Posterior cingulate gyrus (tissue), 11 donors: ENCODE data around the gene LHFPL6.

Experiments
- DNase-seq, 10 donors: peaks; one replicate each; pipeline versions ENCODE4 v3.0.0 to v3.0.0-alpha.2; 2020 to 2021; ENCODE audit warnings: mixed read lengths in 3 of 10
- intact Hi-C: fragments of 100-400 bp; cut with DNase I; formaldehyde crosslinking; loops from one replicate; pipeline ENCODE4 v1.15.1; 2023

LHFPL6 gene

DNA sequence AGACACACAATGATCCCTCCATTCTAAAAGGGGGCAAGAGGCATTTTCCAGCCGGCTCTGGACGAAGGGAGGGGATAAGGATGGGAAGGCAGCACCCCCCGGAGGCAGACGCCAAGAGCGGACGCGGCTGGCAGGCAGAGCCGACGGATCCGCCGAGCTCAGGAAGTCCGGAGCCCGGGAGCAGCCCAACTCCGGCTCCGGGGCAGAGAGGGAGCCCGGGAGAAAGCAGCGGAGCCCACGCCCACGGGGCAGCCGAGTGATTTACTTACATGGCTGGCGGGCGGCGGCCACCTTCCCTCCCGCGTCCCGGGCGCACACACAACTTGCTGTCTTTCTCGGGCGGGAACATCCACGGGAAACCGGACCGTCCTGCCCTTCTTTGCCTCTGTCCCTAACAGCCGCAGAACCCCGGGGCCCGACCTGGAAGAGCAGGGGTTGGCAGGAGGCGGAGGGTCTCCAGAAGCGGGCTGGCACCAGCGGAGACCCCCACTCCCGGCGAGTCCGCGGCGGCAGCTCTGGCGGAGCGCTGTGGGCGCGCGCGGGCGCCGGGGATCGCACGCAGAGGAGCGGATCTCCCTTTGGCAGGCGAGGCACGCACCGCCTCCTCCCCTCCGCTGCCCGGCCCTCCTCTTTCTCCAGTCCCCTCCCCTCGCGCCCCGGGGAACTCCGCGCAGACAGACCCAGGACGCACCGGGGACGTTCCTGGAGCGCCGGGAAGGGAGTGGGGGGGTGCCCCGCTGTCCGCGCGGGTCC, at the start of gene LHFPL6:
Gene LHFPL6 (minus strand): TSS at position 580 of the 753 bp plus-strand sequence.
- DNase-seq: peak; percentile 64 to 97 (median 74)
- intact Hi-C loops: loop anchor here (2.0 kb wide), 1 partner anchor 188 kb away; no protein-coding TSS in a partner anchor

DNA sequence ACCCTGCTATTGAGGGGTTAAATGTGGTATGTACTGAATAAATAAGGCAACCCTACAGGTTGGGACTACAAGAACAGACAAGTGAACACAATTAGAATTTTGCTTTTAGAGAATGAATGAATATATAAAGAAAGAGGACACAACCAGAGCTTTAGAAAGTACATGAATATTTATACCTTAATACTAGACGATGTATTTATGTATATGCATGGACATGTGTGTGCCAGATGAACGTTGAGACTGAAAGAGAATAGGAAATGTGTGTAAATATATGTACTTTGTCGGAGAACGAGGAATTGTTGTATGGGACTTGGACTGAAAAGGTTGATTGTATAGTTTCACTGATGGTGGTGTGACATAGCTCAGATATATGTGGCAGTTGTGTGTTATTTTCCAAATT, 43.1 kb upstream of the LHFPL6 start:
- intact Hi-C loops: no loop called here
- no peak for DNase-seq

GRCh38 chr13:39641645-39642044, 38.7 kb upstream of the LHFPL6 start:
- no peak for DNase-seq
- intact Hi-C loops: no loop called here

GRCh38 chr13:39637890-39638289, 34.9 kb upstream of the LHFPL6 start:
- intact Hi-C loops: no loop called here
- no peak for DNase-seq

- intact Hi-C loops: no loop called here
- DNase-seq: no peak
Measured at GRCh38 chr13:39635564-39635963, 32.6 kb upstream of the LHFPL6 start.

DNA sequence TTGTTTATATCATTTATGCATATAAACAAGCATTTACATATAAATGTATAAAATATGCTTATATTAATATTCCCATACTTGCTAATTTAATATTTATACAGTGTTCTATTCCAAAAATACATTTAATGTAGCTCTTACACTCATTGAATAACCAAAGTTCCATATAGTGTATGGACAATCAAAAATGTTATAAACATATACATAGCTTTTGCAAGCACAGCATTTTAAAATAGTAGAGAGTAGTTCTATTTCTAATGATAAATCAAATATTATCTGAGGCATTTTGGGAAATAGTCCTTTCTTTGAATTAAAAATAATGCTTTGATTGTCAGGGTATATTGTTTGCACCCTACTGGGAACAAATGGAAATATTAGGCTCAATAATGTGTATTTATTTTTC, 30.0 kb upstream of the LHFPL6 start:
- no peak for DNase-seq
- intact Hi-C loops: no loop called here

- intact Hi-C loops: no loop called here
- no peak for DNase-seq
Measured at GRCh38 chr13:39631307-39631706, 28.3 kb upstream of the LHFPL6 start.

DNA sequence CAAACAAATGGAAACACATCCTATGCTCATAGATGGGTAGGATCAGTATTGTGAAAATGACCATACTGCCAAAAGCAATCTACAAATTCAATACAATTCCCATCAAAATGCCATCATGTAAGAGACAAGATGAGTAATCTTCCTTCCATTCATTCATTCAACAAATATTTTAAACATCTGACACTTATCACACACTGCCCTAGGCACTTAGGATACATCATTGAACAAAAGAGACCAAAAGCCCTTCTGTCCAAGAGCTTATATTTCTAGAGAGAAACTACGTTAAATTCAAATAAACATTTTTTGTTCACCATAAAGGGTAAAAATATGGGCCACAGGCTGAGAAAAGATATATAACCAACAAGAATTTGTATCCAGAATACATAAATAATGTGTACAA, 20.5 kb upstream of the LHFPL6 start:
- DNase-seq: no peak
- intact Hi-C loops: no loop called here

DNA sequence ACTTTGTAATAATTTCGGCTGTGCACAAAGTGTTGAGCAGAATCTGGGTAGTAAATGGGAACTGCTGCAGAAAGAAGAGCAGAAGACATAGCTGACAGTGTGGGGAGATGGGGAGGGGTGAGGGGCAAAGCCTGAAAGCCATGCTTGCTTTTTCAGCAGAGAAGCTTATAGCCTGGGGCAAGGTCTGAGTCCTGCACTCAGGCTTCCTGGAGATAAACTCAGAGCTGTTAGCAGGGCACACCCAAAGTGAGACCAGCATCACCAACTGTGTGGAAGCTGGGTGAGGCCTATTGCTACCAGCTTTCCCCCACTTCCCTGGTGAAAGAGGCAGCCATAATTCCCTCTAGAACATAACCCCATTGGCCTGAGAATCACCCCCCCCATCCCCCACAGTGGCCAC, 15.6 kb upstream of the LHFPL6 start:
- DNase-seq: no peak
- intact Hi-C loops: loop anchor here (5.0 kb wide), 1 partner anchor 581 kb away; the partner anchor contains the start of genes NHLRC3 and PROSER1

- intact Hi-C loops: loop anchor here (5.0 kb wide), 1 partner anchor 579 kb away; the partner anchor contains the start of genes NHLRC3 and PROSER1
- peak in 6 of 10 donors; percentile 7 to 87 (median 42) for DNase-seq
Measured at GRCh38 chr13:39616087-39616694, 13.2 kb upstream of the LHFPL6 start.

GRCh38 chr13:39612023-39612637, 9.1 kb upstream of the LHFPL6 start:
- intact Hi-C loops: loop anchor here (2.0 to 5.0 kb wide), 3 partner anchors 350 to 561 kb away; no protein-coding TSS in a partner anchor
- DNase-seq: peak in 5 of 10 donors; percentile 48 to 68 (median 55)

DNA sequence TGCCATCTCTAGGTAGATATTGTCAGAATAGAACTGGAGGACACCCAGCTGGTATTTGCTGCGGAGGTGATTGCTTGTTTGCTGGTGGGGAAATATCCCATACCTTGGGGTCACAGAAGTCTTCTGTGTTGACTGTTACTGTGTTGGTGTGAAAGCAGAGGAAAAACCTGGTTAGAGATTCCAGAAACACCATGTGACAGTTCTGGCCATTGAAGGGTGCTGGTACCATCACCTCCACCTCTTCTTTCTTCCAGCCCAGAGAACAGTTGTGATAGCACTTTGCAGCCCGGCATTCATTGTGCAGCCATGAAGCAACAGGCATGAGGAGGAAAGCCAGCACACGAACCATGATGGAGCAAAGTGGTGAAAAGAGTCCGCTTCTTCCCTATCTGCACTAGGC, 4.9 kb upstream of the LHFPL6 start:
- no peak for DNase-seq

DNA sequence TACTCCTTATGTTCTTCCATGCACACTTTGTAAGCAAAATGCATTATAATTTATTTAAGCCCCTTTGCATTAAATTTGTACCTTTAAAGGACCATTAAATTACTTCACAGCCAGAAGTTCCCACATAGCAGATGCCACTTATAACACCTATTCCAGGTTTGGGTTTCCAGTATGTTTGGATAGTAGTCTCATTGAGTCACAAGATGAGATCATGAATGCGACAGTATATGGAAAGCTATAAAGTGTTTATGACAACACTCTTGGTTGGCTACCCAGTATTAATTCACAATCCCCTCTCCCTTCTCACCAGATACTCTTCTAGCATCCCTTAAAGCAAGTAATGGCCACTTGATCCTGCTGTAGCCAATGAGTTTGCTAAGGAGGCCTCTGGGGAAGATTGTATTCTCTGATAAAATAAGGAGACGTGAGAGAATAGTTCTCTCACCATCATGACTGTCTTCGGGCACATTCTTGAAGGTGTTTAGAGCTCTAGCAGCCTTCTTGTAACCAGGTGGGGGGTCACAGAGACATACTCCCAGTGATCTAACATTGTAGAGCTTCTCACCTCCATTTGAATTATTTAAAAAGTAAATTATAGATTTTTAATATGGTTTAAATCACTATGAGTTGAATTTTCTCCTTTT, 2.8 kb upstream of the LHFPL6 start:
- intact Hi-C loops: no loop called here
- DNase-seq: no peak

More for the DNA sequence above, 4.9 kb upstream of the LHFPL6 start:
- intact Hi-C loops: no loop called here

DNA sequence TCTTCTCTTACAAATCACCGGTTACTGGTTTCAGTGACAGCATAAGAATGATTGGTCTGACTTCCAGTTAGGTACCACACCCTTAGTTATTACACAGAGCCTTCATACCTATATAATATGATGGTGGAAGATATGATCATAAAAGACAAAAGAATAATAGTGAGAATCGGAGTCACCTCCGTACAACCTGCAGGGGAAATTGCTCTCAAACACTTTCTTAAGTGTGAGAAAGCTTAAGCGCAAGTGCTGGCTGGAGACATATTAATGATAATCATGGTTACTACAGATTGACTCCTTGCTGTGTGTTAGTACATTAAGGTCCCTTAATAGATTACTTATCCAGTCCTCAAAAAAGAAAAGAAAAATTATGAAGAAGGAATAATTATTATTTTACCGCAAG, 1.8 kb upstream of the LHFPL6 start:
- no peak for DNase-seq
- intact Hi-C loops: no loop called here

GRCh38 chr13:39603424-39603947, 493 bp upstream of the LHFPL6 start:
- peak in 1 of 10 donors; percentile 15 for DNase-seq
- intact Hi-C loops: loop anchor here (2.0 kb wide), 1 partner anchor 189 kb away; no protein-coding TSS in a partner anchor

GRCh38 chr13:39602277-39602613, 748 bp downstream of the LHFPL6 start:
- intact Hi-C loops: loop anchor here (2.0 kb wide), 1 partner anchor 187 kb away; no protein-coding TSS in a partner anchor
- DNase-seq: no peak

DNA sequence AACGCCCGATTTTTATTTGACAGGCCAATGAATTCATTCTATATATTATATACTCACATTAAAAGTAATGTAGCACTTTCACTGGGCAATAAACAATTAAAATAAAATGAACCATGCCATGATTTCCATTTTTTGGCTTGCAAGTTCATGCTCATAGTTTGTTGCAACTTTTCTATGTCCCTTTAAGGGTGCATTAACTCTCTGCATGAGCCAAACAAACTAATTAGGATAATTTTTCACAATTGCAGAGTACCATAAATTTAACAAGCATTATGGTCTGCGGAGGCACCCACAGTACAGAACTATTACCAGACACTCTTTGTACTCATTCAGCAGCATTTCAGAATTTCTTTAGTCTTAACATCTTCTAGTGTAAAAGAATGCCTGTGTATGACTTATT, 1.4 kb downstream of the LHFPL6 start:
- intact Hi-C loops: loop anchor here (2.0 kb wide), 1 partner anchor 187 kb away; no protein-coding TSS in a partner anchor
- no peak for DNase-seq

DNA sequence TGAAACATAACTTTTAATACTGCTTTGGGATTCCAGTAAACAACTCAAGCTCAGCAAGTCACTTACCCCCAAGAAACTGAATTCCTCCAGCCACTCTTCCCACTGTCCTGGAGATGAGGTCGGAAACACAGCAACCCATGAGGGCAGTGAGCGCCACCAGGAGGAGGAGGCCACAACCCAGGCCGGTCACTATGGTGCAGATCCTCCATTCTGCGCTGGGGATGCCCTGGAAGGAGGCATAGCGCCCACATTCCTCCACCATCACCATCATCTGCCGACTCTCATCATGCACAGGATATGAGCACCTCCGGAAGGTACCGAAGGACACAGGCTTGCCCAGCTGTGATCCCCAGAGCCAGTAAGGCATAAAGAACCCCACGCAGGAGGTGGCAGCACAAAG, 2.2 kb downstream of the LHFPL6 start:
- peak in 6 of 10 donors; percentile 26 to 86 (median 53) for DNase-seq
- intact Hi-C loops: no loop called here

DNA sequence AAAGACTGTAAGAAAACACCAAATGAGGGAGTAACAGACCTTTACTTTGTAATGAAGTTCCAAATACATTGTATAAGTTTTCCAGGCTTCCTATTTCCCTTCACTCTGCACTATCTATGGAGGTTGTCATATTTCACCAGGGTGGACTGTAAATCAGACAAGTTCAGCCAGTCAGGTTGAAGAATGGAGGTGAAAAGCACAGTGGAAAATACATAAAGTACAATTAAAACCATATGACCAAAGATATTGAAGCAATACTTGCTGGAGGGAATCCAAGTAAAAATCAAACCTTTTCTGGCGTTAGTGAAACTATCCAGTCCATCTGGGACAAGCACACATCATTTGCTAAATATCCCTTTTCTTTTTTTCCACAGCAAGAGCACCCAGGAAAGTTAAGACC, 3.2 kb downstream of the LHFPL6 start:
- DNase-seq: no peak
- intact Hi-C loops: no loop called here

DNA sequence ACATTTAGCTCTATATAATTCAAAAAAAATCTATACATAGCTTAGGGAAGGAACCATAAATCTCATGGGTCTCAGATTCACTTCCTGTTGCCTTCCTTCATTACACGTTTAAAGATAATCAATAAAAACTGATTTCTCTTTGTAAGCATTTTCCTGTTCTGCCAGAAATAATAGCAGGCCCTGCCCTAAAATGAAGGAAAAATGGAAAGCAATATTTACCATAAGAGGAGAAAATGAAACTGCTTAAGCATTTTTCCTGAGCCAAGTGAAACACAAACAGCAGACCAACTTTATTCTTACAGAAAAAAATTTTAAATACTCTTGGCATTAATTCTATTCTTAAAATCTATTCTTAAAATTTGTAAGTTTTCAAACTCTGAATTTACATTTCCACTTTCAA, 4.0 kb downstream of the LHFPL6 start:
- DNase-seq: no peak
- intact Hi-C loops: no loop called here

DNA sequence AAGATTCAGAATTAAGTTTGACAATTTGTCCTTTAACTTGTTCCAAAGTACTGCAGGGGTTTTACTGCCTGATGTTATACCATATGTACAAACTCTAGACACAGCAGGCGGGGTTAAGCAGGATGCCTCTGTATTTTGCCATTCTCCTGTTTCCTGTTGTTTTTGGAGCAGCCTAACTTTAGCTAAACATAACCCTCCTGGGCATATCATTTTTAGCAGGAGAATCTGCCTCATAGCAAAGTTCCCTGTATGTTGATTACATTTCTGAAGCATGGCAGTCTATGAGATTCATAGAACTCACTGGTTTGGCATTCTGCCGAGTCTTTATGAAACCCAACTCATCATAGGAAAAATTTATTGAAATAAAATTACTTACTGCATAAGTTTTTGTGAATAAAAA, 5.2 kb downstream of the LHFPL6 start:
- DNase-seq: no peak

More for the DNA sequence above, 5.2 kb downstream of the LHFPL6 start:
- intact Hi-C loops: no loop called here
